Stomach (tissue), 9 donors: ENCODE results near the gene RYR3. TPM values are rescaled to one million over a fixed set of nuclear protein-coding genes. Genes with fewer than 3 reads are reported as not detected.
A peak's percentile ranks its signal among the peaks of the same experiment; 100 is the strongest.

Experiments used
- DNase-seq, 2 donors: peaks; one replicate each; pipeline versions ENCODE4 v3.0.0 to v3.0.0-alpha.2; 2013 to 2019
- H3K27ac ChIP-seq, 5 donors: fragments of 200-600 bp in 4 of 5; sonication (generic) in 4 of 5; one replicate each; pipeline ENCODE4 v1.5.1; 2013 to 2019; ENCODE audit warnings: mild to moderate bottlenecking in 1 of 5, moderate library complexity in 1 of 5
- H3K27me3 ChIP-seq, 3 donors: fragments of 200-600 bp; sonication (generic); one replicate each; pipeline ENCODE4 v1.5.1; 2017 to 2019; ENCODE audit warnings: mixed run types in 1 of 3
- H3K36me3 ChIP-seq, 4 donors: fragments of 200-600 bp; sonication (generic); 1 replicate in 3 of 4; 2 replicates in 1 of 4; pipeline ENCODE4 v1.5.1; 2016 to 2019
- H3K4me1 ChIP-seq, 4 donors: fragments of 200-600 bp; sonication (generic); one replicate each; pipeline ENCODE4 v1.5.1; 2016 to 2019
- H3K4me3 ChIP-seq, 4 donors: fragments of 200-600 bp; sonication (generic) in 3 of 4; one replicate each; pipeline ENCODE4 v1.5.1; 2016 to 2019; ENCODE audit warnings: mild to moderate bottlenecking in 1 of 4
- H3K9me3 ChIP-seq, 4 donors: fragments of 200-600 bp; sonication (generic); one replicate each; pipeline ENCODE4 v1.5.1; 2016 to 2019
- EP300 ChIP-seq: sonication (generic); formaldehyde crosslinking; IDR thresholded peaks from one replicate; pipeline ENCODE4 v1.6.1; 2017; ENCODE audit warnings: antibody characterized with exemption
- POLR2A ChIP-seq, 4 donors: fragments of 450-650 bp; IDR thresholded peaks; one replicate each; pipeline ENCODE4 v1.6.1; 2016; ENCODE audit warnings: antibody characterized with exemption in 4 of 4, control low read depth in 2 of 4, mild to moderate bottlenecking in 1 of 4, moderate library complexity in 1 of 4
- POLR2AphosphoS5 ChIP-seq, 3 donors: sonication (generic); formaldehyde crosslinking; IDR thresholded peaks; one replicate each; pipeline ENCODE4 v1.6.1; 2016; ENCODE audit warnings: antibody characterized with exemption in 3 of 3
- WGBS, 5 donors: extraction: QIAGEN DNeasy Blood & Tissue Kit in 3 of 5; methylation state at CpG; one replicate each; pipeline versions ENCODE4 v1.1.5 to v1.1.7; 2013 to 2018; 5-methylcytosine and 5-hydroxymethylcytosine counted together
- intact Hi-C: fragments of 100-400 bp; cut with DNase I; formaldehyde crosslinking; loops from one replicate; pipeline ENCODE4 v1.15.1; 2023; ENCODE audit warnings: low total_unique reads
- polyA plus RNA-seq, 3 donors: library from polyadenylated mRNA; stranded (reverse); fragments of 200-250 nt; gene quantifications; one replicate each; pipeline ENCODE4 v1.2.3, GENCODE V29; 2013
- total RNA-seq, 5 donors: library from RNA; depleted of rRNA; stranded (reverse); fragments of >200 nt; gene quantifications; one replicate each; pipeline versions ENCODE4 v1.1.0 to v1.2.3, GENCODE V29; 2014 to 2016
- TF ChIP-seq, protein P1 (sequence below), 7 experiments: fragments of 450-650 bp in 4 of 7; fragments of 200-600 bp in 3 of 7; sonication (generic) in 3 of 7; IDR thresholded peaks; one replicate each; pipeline ENCODE4 v1.5.1; 2016 to 2019; ENCODE audit warnings: antibody characterized with exemption in 7 of 7, control low read depth in 2 of 7, mild to moderate bottlenecking in 1 of 7
- donor health status: healthy with polysubstance abuse.
- donor health status: Bipolar disorder and iron deficiency.
- donor health status: healthy.

RYR3 gene
- total and polyA plus RNA-seq, 8 donors: 0.12 to 36.2 (median 4.0) TPM

DNA sequence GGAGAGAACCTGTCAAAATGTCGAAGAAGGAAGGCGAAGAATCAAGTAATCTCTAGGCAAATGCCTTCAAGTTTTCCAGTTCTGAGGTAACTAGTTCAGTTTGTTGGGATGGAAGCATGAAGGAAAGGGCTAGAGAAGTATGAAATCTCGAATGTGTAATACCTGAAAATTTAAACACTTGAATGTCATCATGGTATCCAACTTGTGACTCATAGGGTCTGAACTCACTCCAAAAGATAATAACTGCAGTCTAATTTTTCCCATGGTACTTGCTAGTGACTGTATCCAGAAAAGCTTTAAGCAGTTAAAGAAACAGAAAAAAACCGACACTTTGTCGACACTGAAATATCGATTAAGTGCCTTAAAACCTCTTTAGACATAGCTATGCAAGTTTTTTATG is 554.6 kb downstream of the RYR3 start:
- intact Hi-C loops: no loop called here
- Histone ChIP-seq H3K4me1 (peaks cover 0 to 8% (median 3%) of the 10 kb centered on the region in 4 donors), H3K27ac (peak overlapping the region in 1 of 5 donors; percentile 28), H3K4me3 (no peak overlapping the region), H3K9me3 (no peaks in the 10 kb centered on the region), H3K27me3 (no peaks in the 10 kb centered on the region), H3K36me3 (peaks cover 0 to 43% (median 36%) of the 10 kb centered on the region in 4 donors)
- no peak for DNase-seq
- 75 to 90% (median 84%) methylated on average over 6 of the region's 6 CpGs for WGBS, 5 donors
- TF ChIP-seq, protein P1, sequence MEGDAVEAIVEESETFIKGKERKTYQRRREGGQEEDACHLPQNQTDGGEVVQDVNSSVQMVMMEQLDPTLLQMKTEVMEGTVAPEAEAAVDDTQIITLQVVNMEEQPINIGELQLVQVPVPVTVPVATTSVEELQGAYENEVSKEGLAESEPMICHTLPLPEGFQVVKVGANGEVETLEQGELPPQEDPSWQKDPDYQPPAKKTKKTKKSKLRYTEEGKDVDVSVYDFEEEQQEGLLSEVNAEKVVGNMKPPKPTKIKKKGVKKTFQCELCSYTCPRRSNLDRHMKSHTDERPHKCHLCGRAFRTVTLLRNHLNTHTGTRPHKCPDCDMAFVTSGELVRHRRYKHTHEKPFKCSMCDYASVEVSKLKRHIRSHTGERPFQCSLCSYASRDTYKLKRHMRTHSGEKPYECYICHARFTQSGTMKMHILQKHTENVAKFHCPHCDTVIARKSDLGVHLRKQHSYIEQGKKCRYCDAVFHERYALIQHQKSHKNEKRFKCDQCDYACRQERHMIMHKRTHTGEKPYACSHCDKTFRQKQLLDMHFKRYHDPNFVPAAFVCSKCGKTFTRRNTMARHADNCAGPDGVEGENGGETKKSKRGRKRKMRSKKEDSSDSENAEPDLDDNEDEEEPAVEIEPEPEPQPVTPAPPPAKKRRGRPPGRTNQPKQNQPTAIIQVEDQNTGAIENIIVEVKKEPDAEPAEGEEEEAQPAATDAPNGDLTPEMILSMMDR (IDR thresholded peaks at IDR 0.05): no peak
- TF ChIP-seq POLR2A (IDR thresholded peaks at IDR 0.05) (no peak), EP300 (no peak), POLR2AphosphoS5 (IDR thresholded peaks at IDR 0.05) (no peak)

DNA sequence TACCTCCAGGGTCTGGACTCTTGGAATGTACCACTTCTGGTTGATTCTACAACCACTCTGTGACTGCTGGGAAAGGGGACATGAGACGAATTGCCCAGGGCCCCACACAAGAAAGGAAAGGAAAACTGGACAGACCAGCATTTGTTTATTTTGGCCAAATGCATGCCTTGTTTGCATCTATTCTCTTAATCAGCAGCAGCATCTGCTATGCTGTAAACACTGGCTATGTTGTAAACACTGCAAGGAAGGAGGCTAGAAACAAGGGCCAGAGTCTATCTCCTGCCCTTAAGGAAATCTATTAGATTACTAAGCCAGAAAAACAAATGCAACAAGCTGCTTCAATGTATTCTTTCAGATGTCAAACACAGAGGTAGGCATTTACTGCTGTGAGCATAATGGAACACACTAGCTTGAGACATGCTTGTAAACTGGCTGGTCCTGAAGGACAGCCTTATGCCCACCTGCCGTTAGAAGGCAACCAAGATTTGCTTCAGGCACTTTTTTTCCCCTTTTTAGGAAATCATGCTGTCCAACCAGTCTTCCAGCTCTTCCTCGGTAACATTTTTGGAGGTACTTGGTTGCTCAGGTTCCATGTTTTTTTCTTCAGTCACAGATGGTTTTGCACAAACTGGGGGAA is 555.5 kb downstream of the RYR3 start:
- 33 to 67% (median 52%) methylated on average over 3 of the region's 3 CpGs for WGBS, 5 donors
- H3K4me1 ChIP-seq: peaks cover 0 to 8% (median 3%) of the 10 kb centered on the region in 4 donors
- no peaks in the 10 kb centered on the region for H3K27me3 ChIP-seq
- H3K9me3 ChIP-seq: no peaks in the 10 kb centered on the region
- intact Hi-C loops: no loop called here
- H3K36me3 ChIP-seq: peaks cover 0 to 35% (median 30%) of the 10 kb centered on the region in 4 donors
- no peak overlapping the region for H3K4me3 ChIP-seq
- TF ChIP-seq POLR2A (IDR thresholded peaks at IDR 0.05) (no peak), POLR2AphosphoS5 (IDR thresholded peaks at IDR 0.05) (no peak), EP300 (no peak)
- TF ChIP-seq, protein P1 (IDR thresholded peaks at IDR 0.05): no peak
- no peak overlapping the region for H3K27ac ChIP-seq
- DNase-seq: peak in 1 of 2 donors; percentile 9

DNA sequence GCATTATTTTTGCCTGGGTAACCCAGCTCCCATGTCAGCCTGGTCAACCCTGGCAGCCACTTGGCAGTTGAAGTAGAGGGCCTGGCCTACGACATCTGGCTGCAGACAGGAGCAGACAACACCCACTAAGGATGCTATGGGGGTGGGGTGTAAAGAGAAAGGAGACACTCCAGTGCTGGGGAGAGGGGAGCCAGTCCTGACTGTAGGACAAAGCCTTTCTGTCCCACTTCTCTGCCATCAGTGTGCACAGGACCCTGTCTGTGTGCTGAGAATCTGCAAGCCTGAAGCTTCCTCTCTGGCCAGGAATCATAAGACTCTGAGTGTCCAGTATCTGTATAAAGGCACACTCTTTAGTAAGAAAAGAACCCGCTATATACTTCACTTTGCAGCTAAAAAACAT is 561.2 kb downstream of the RYR3 start:
- Histone ChIP-seq H3K9me3 (no peaks in the 10 kb centered on the region), H3K27ac (no peak overlapping the region), H3K4me3 (no peak overlapping the region), H3K36me3 (peaks cover 0 to 8% (median 6%) of the 10 kb centered on the region in 4 donors), H3K27me3 (no peaks in the 10 kb centered on the region), H3K4me1 (no peaks in the 10 kb centered on the region)
- TF ChIP-seq, protein P1 (IDR thresholded peaks at IDR 0.05): no peak
- TF ChIP-seq POLR2AphosphoS5 (IDR thresholded peaks at IDR 0.05): no peak
- TF ChIP-seq EP300: no peak
- no peak for DNase-seq
- intact Hi-C loops: no loop called here
- WGBS, 5 donors: 88 to 94% (median 94%) methylated on average over 2 of the region's 2 CpGs

DNA sequence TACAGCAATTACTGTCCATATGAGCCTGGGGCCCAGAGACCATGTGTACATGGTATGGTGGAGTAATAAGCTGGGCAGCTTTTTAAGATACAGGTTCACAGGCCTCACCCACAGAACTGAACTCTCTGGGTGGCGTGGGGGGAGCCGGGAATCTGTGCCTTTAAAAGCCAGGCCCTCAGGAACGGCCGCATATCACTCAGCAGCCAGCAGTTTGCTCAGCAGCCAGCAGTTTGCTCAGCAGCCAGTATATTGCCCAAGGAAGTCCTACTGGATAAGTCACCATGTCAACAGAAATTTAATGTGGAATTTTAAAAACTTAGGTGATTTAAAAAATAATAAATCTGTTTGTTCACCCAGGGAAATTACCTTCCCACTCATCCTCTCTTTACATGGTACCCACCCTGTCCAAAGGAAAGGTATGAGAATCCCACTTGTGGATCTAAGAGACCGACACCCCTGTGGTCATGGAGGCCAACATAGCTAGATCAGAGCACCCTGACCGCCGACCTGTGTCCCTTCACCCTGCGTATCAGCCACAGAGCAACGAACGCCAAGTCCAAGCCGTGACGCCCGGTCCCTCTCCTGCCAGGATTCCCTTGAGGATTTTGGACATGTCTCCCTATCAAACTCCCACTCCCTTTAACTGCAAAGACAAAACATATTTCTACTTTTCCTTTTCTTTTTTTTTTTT is 561.8 kb downstream of the RYR3 start:
- WGBS, 5 donors: 81 to 88% (median 81%) methylated on average over 13 of the region's 13 CpGs
- peak in 1 of 2 donors; percentile 7 for DNase-seq
- no peak overlapping the region for H3K4me3 ChIP-seq
- TF ChIP-seq EP300 (no peak), POLR2A (IDR thresholded peaks at IDR 0.05) (no peak), POLR2AphosphoS5 (IDR thresholded peaks at IDR 0.05) (no peak)
- TF ChIP-seq, protein P1 (IDR thresholded peaks at IDR 0.05): no peak
- H3K9me3 ChIP-seq: no peaks in the 10 kb centered on the region
- H3K4me1 ChIP-seq: no peaks in the 10 kb centered on the region
- peaks cover 0 to 2% (median under 1%) of the 10 kb centered on the region in 4 donors for H3K36me3 ChIP-seq
- intact Hi-C loops: no loop called here
- no peaks in the 10 kb centered on the region for H3K27me3 ChIP-seq
- H3K27ac ChIP-seq: no peak overlapping the region
